Parietal lobe (tissue), 1 donor: Measurements from ENCODE around the gene ADGRF5. TPM values are rescaled to one million over a fixed set of nuclear protein-coding genes. Genes with fewer than 3 reads are reported as not detected.

Source experiments
- total RNA-seq: library from RNA; depleted of rRNA; stranded (reverse); fragments of >200 nt; gene quantifications from one replicate; pipeline ENCODE4 v1.2.3, GENCODE V29; 2014

The ADGRF5 gene, protein sequence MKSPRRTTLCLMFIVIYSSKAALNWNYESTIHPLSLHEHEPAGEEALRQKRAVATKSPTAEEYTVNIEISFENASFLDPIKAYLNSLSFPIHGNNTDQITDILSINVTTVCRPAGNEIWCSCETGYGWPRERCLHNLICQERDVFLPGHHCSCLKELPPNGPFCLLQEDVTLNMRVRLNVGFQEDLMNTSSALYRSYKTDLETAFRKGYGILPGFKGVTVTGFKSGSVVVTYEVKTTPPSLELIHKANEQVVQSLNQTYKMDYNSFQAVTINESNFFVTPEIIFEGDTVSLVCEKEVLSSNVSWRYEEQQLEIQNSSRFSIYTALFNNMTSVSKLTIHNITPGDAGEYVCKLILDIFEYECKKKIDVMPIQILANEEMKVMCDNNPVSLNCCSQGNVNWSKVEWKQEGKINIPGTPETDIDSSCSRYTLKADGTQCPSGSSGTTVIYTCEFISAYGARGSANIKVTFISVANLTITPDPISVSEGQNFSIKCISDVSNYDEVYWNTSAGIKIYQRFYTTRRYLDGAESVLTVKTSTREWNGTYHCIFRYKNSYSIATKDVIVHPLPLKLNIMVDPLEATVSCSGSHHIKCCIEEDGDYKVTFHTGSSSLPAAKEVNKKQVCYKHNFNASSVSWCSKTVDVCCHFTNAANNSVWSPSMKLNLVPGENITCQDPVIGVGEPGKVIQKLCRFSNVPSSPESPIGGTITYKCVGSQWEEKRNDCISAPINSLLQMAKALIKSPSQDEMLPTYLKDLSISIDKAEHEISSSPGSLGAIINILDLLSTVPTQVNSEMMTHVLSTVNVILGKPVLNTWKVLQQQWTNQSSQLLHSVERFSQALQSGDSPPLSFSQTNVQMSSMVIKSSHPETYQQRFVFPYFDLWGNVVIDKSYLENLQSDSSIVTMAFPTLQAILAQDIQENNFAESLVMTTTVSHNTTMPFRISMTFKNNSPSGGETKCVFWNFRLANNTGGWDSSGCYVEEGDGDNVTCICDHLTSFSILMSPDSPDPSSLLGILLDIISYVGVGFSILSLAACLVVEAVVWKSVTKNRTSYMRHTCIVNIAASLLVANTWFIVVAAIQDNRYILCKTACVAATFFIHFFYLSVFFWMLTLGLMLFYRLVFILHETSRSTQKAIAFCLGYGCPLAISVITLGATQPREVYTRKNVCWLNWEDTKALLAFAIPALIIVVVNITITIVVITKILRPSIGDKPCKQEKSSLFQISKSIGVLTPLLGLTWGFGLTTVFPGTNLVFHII (N-terminal part only)
- 11.3 TPM for total RNA-seq

DNA sequence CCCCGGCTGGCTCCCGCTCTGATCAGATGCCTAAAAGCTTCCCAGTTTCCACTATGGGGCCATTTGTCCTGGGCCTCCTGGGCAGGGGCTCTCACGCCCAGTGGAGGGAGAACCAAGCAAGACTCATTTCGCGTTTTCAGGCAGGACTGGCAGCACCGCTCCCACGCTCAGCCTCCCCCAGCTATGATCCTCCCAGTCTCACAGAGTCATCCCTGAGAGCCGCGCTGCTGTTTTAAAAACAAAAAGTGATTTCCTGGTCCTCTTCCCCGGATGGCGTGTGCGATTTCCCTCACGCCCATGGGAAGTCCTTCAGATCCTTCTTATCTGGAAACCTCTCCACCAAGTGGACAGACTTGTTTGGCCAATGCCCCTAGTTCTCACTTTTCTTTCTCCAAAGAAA, at the start of gene ADGRF5:
Gene ADGRF5 (minus strand): TSS at position 208 of the 400 bp plus-strand sequence. CDS start 15,176 bp downstream, outside the sequence.

Other genes starting within 250 kb of the ADGRF5 start
- 2.5 TPM for gene TDRD6, start 234.1 kb downstream of the ADGRF5 start, total RNA-seq
- 1.9 TPM for gene PLA2G7, start 186.6 kb downstream of the ADGRF5 start, total RNA-seq
- gene ANKRD66, start 175.0 kb downstream of the ADGRF5 start, total RNA-seq: 0.31 TPM
- gene MEP1A, start 128.5 kb downstream of the ADGRF5 start, total RNA-seq: not detected
- gene ADGRF1, start 120.4 kb upstream of the ADGRF5 start, total RNA-seq: not detected